NCI-H1048 (cell line): ENCODE measurements around the gene LRRC8D.

Source experiments
- DNase-seq: peaks from one replicate; lab custom pipeline; 2025; lab: John Stamatoyannopoulos, UW

The LRRC8D gene

DNA sequence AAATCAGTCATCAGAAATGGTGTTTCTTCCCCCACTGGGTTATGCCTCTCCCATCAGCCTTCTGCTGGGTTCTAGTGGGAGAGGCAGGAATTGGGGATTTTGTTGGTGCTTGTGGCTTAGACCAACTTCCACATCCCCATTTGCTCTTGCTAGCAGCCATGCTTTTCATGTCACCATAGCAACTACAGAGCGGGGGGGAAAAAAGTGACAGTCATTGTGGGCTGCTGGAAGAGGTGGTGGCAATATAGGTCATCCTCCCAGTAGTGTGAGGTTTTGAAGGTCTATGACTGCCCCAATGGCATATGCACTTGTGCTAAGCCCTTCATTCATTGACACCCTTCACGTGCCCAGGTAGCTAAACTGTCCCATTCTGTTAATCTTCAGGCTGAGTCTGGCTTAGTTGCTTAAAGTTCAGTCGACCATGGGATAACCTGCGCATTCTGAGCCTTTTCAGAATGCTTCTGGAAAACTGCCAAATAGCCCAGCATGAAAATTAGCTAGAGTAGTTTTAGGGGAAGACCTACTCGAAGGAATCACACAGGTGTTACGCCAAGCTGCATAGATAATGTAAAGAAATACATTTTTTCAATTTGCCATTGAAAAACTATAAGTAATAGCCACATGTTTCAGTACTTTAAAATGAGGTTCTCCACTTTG lies 120.4 kb downstream of the LRRC8D start:
- DNase-seq, result no peak

DNA sequence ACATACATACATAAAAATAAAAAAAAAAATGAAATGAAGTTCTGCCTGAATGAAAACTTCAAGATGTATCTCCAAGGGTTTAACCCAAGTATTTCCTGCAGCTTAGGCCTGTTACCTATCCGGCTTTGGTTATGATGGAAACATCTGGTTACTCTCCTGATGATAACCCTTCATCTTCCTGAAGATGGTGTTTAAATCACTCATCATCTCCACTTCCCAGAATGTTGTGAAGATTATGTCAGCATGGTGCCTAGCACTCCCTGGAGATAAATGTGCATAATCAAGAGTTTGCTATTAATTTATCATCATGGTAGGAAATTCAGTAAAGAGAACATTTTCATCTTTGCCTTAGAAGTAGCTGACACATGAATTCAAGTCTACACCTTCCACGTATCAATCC lies 121.2 kb downstream of the LRRC8D start:
- no peak for DNase-seq

DNA sequence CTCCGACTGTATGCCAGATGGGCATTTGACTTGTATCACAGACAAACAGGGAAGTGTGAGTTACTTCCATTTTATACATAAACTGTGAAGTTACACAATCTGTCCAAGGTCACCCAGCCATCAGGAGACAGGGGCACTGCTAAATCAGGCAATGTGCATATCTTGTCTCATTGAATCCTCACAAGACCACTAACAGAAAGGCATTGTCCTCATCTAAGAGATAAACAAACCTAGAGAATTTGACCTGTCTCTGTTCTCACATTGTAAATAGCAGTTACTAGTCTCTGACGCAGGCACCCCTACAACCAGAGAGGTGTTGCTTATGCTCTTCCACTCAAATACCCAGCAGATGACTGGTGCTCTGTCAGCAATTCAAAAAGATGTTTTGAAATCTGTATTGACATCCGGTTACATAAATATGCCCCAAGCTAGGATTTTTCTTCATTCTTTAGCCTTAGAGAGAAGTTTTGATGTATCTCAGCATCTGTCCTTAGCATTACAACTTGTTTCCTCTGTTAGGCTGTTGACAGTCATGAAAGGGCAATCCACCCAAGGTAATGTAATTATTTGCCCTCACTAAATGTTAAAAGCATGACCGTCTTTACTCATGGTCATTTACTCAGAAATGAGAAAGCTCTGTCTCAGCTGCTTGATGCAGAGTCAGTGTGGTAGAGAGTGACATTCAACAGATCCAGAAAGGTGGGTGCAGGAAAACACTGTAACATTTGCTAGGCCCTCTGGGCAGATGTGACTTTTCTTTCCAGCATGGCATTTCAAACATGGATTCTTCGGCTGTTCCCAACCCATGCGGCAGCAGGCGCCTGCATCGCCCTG lies 122.2 kb downstream of the LRRC8D start:
- DNase-seq, result no peak

DNA sequence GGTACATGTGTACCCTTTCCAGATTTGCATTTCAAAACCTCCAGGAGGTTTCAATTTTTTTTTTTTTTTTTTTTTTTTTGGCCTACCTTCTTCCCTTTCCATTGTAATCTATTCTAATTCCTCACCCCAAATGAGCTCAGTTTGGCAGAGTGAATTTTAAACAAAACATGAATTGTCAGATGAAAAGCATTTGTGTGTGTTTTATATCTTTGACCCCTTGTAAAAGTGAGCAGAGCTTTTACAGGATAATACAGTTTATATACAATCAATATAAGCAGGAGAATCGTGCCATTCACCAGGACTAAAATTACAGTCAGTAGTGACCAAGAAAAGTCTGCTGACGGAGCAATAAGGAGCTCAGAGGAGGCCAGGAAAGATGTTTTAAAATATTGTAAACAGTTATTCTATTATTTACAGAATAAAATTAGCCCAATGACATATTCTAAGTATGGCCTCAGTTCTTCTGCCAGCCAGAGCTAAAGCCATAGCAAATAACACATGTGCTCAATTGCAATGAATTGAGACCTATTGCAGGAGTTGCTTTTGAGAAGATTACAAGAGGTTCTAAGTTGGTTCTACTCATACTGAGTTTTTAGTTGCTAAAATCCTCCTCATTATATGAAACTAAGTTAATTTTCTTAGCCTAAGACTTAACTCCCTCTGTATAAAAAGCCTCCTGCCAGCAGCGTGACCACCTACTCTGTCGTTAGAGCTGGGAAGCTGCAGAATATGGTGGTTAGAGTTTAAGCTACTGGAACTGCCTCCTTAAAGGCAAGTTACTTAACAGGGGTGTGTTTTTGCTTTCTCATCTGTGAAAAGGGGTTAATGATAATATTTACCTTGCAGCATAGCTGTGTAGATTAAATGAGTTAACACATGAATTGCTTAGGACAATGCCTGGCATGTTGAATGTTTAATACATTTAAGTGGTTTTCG lies 123.3 kb downstream of the LRRC8D start:
- DNase-seq, result no peak

DNA sequence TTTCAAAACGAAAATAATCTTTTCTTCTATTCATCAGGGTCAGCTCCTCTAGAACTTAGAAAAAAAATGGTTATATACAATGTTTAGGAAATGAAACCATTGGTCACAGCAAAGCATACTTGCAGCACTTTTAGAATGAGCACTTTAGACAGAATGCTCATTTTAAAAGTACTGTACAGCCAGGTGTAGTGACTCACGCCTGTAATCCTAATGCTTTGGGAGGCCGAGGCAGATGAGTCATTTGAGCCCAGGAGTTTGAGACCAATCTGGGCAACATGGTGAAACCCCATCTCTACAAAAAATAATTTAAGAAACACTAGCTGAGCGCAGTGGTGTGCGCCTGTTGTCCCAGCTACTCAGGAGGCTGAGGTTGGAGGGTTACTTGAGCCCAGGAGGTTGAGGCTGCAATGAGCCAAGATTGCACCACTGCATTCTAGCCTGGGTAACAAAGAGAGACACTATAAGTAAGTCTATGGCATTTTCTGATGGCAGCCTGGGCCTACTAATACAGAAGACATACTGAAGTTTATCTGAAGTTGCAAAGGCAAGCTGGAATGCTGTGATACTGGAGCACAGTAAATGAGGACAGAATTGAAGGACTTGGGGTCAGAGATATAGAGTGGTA lies 125.1 kb downstream of the LRRC8D start:
- no peak for DNase-seq

DNA sequence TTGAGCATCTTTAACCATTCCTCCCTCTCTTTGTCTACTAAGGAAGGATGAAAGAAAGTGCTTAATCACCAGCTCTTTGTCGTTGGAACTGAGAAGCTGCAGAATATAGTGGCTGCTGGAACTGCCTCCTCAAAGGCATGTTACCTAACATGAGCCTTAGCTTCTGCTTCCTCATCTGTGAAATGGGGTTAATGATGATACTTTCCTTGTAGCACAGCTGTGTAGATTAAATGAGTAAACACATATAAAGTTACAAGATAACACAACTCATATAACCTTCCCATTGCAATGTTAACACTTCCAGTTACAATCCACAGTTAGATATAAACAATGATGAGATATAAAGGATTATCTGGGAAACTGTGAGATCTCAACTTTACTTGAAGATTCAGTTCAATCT lies 125.7 kb downstream of the LRRC8D start:
- no peak for DNase-seq

DNA sequence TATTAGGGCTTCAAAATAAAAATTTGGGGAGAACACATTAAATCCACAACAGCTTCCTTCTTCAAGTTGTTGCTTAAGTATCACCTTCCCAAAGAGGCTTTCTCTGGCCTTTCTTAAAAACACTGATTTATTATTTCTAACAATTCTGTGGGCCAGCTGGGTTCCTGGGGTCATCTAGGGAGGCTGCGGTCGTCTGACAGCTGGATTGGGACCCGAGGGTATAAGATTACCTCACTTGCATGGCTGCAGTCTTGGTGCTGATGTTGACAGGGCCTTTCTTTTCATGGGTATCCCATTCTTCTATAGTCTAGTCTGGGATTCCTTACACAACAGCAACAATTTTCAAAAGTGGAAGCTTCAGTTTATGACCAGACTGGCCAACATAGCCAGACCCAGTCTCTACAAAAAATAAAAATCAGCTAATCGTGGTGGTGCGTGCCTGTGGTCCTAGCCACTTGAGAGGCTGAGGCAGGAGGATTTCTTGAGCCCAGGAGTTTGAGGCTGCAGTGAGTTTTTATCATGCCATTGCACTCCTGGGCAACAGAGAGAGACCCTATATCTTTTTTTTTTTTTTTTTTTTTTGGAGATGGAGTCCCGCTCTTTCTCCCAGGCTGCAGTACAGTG lies 128.0 kb downstream of the LRRC8D start:
- no peak for DNase-seq

DNA sequence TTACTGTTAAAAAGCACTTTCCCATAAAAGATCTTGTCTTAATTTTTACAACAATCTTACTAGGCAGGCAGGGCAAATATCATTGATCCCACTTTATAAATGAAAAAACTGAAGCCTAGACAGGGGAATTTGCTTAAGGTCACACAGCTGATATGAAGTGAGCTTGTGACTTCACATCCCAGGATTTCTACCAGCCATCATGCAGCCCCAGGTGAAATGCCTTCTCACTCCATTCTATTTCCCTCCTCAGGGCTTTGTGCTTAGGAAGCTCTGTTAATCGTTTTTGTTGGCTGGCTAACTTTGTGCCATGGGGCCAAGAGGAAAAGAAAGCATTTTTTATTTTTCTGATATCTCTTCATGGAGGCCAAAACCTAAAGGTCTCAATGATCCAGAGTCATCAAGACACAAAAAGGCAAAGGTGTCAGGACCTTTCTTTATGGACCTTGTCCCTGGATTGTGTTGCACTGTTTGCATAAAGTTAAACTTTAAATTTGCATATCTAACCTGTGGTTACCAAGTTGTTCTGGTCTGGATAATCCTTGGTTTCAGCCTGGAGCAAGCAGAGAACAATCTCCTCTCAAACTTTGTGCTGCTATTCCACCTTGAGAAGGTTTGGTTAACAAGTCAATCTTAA lies 129.3 kb downstream of the LRRC8D start:
- DNase-seq, result no peak

DNA sequence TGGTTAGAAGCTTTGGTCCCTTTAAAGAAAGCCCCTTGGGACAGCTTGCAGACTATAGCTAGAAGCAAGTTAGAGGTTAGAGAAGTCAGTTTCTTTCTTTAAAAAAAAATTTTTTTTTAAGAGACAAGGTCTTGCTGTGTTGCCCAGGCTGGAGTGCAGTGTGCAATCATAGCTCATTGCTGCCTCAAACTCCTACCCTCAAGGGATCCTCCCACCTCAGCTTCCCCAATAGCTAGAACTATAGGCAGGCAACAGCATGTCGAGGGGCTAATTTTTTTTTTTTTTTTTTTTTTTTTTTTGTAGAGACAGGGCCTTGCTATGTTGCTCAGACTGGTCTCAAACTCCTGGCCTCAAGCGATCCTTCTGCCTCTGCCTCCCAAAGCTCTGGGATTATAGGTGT lies 129.9 kb downstream of the LRRC8D start:
- DNase-seq, result no peak

DNA sequence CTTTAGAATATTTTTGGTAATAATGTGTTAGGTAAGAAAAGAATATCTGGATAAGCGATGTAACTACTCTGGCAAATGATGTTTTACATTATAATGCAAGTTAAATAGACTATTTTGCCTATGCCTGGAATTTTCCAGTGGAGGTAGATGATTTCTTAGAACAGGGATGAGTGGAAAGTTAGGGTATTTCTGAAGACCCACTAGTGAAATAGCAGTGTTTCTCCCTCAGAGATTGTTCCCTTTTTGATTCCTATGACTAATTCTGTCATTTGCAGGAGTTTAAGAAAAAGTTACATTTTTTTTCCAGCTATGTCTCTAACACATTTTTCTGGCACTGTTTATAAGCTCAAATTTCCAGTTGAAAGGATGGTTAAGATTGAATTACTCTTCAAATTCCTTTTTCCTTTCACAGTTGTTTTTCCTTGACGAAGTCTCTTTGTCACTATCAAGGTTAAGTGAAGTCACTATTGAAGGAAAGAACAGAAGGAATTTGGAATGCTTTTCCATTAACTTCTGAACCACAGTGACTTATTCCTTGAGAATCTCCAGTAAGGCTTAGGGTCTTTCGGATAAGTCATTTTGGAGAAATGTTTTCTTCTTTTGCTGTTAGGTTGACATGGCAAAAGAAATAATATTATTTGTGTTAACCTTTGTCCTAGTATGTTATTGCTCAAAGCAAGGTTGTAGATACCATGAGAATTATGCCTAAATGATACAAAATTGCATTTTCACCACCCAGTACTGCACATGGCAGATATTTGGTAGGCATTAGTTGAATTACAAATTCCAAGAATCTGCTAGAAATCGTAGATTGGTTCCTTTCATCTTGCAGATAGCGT lies 131.2 kb downstream of the LRRC8D start:
- no peak for DNase-seq

DNA sequence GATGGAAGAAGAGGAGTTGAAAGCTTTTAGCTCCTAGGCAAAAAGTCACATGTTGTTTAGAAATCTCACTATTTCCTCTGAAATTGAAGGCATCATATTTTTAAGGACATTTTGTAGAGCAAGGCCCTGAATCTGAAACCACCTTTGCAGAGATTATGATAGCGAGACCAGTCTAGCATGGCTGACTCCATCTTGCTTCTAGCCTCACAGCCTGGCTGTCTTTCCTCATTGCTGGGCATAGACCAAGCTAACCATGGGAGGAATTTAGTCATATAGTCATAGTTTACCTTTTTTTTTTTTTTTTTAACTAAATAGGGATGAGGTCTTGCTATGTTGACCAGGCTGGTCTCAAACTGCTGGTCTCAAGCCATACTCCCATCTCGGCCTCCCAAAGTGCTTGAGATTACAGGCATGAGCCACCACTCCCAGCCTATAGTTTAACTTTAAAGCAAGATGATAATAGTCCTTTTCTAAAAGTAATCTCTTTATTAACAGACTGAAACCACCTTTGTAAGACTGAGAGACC lies 131.8 kb downstream of the LRRC8D start:
- DNase-seq, result no peak

DNA sequence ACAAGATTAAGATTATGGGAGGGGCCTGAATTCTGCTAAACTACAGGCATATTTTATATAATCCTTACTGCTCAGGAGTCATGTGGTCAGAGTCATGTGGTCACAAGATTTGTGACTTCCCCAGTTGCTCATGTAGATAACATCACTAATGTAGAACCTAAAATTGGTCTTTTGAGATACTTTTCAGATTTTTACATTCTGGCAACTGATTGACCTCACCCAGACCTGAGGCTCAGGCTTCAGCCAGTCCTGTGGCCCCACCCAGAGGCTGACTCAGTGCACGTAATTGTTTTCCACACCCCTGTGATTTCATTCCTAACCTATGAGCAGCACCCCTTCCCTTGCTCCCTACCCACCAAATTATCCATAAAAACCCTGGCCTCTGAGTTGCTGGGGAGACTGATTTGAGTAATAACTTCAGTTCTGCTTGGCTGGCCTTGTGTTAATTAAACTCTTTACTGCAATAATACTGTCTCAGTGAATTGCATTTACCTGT lies 132.3 kb downstream of the LRRC8D start:
- DNase-seq, result no peak

DNA sequence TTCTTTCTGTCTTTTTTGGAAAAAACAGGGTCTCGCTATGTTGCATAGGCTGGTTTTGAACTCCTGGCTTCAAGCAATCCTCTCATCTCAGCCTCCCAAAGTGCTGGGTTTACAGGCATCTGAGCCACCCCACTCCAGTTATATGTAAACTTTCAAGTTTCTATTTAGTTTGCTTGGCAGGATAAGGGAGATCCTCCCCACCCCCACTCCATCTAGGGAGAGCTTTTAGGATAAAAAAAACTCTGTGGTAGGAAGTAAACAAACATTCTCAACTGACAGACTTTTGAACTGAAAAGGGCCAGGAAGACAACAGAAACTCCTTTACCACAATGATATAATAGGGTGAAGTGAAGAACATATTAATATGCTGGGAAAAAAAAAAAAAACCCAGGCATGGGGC lies 133.1 kb downstream of the LRRC8D start:
- DNase-seq, result no peak

DNA sequence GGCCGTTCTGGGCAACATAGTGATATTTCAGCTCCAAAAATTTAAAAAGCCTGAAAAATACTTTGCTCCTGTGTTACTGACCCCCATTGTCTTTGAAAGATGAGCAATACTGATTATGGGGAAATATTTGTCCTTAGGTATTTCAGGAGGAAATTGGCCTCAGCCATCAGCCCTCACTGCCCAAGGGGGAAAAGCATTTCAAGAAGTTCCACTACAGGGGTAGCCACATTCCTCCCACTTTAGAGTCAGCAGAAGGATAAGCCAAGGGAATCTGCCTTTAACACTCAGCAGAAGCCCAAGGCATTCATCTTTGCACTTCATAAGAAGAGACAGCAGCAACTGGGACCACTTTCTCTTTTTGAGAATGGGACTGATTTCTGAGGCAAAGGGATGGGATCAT lies 133.6 kb downstream of the LRRC8D start:
- DNase-seq, result no peak

DNA sequence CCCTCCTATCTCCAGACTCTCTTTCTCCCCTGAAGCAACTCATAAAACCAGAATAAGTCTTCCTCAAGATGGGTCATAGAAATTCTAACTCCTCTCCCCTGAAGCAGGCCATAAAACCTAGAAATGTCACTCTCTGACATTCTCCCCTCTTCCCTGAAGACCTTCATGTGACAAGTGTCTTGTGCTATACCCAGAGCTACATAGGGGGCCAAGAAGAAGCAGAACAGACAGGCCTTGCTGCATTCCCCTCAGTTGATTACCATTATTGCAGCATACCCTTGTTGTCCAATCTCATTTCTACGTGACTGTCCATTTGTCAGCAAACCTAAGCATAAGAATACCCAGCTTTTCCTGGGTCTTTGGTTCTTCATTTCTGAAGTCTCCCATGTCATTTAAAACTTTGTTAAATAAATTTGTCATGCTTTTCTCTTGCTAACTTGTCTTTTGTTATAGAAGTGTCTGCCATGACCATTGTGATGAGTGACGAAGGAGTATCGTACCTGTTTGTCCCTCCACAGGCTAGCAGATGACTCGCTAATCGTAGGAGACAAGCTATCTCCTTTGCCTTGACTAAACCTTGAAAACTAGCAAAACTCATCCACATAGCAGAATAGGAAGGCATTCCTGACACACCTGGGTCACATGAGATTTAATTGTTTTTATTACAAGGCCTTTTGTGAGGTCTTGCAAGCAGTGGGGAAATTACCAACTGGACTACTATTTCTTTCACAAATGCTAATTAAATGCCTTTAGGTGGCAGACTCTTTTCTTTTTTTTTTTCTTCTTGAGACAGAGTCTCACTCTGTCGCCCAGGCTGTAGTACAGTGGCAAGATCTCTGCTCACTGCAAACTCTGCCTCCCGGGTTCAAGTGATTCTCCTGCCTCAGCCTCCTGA lies 134.7 kb downstream of the LRRC8D start:
- no peak for DNase-seq

DNA sequence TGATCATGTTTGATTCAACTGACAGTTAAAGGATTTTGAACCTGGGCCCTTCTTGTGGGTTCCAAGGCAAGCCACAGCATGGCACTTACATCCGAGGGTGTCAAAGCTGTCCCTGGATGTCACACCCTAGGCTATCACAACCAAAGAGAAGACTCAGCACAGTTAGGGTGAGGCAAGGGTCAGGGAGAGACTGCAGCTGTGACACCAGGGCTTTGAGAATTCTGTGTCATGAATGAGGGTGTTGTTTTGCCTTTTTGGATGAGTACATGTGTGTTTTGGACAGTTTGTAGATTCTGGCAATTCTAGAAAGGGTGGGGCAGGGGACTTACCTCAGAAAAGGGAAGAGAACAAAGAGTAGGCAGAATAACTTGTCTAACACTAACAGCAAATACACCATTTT lies 136.3 kb downstream of the LRRC8D start:
- DNase-seq, result no peak

DNA sequence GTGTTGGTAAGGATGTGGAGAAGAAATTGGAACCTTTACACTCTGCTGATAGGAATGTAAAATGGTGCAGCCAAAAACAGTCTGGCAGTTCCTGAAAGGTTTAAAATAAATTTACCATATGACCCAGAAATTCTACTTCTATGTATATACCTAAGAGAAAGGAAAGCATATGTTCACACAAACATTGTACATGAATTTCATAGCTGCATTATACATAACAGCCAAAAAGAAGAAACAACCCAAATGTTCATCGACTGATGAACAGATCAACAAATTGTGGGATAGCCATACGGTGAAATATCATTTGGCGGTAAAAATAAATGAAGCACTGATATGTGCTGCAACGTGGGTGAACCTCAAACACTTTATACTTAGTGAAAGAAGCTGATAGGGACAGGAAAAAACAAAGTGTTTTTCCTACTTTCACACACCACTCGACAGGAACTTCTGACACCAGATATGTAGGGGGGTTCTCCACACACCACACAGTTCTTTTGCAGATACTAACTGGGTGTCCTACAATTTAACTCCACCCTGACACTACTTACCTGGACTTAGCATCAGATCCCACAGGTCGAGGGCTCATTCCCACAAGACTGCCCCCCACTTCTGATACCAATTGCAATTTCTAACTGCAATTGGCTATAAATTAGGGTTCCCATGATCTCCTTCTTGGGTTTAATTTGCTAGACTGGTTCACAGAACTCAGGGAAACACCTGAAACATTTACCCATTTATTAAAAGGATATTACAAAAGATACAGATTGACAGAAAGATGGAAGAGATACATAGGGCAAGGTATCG lies 138.2 kb downstream of the LRRC8D start:
- no peak for DNase-seq

DNA sequence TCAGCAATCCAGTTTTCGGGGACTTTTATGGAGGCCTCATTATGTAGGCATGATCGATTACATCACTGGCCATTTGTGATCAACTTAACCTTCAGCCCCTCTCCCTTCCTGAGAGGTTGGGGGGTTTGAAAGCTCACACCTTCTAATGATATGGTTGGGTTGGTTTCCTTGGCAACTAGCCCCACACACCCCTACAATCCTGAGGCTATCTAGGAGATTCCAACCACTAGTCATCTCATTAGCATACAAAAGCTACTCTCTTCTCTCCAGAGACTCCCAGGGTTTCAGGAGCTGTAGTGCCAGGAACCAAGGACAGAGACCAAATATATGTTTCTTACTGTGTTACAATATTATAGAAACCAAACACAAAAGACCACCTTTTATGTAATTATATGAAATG lies 138.9 kb downstream of the LRRC8D start:
- no peak for DNase-seq
